PC-3 (cell line): ENCODE results near the gene OR10R2. TPM values are rescaled to one million over a fixed set of nuclear protein-coding genes. Genes with fewer than 3 reads are reported as not detected.

Source experiments
- ATAC-seq: fragments of 200-7000 bp; cut with Tn5 transposase; 2 replicates; pipeline ENCODE4 v1.9.1; 2020; ENCODE audit warnings: mild to moderate bottlenecking, moderate library complexity
- BruUV-seq: library from RNA; stranded (reverse); fragments of 400-500 nt; replicated peaks from 2 replicates; lab custom pipeline; 2021; lab: Mats Ljungman, UMichigan
- CTCF ChIA-PET: fragments of 300-600 bp; sonication (Branson Sonifier 250); formaldehyde crosslinking; loops from one replicate; lab custom pipeline; 2022; ENCODE audit warnings: antibody characterized with exemption; lab: Charles Lee
- POLR2A ChIA-PET: fragments of 300-600 bp; sonication (Branson Sonifier 250); formaldehyde crosslinking; loops from one replicate; lab custom pipeline; 2022; ENCODE audit warnings: antibody characterized with exemption; ENCODE audit not compliant: unreplicated experiment; lab: Charles Lee
- DNase-seq: peaks from one replicate; pipeline ENCODE4 v3.0.0-alpha.2; 2015
- H2AFZ ChIP-seq: fragments of 300-600 bp; sonication (generic); 2 replicates; pipeline ENCODE4 v1.6.0; 2016; ENCODE audit warnings: antibody characterized with exemption, low read length
- H3F3A ChIP-seq: fragments of 300-600 bp; sonication (generic); one replicate; pipeline ENCODE4 v1.6.0; 2017; ENCODE audit warnings: antibody characterized with exemption, low read length, control low read depth, mild to moderate bottlenecking; ENCODE audit not compliant: unreplicated experiment
- H3K27ac ChIP-seq: fragments of 300-600 bp; sonication (generic); 2 replicates; pipeline ENCODE4 v1.5.1; 2016; ENCODE audit warnings: mild to moderate bottlenecking, low read length
- H3K27me3 ChIP-seq: fragments of 300-600 bp; sonication (generic); 2 replicates; pipeline ENCODE4 v1.6.1; 2016; ENCODE audit warnings: low read length, mixed read lengths
- H3K36me3 ChIP-seq: fragments of 300-600 bp; sonication (generic); 2 replicates; pipeline ENCODE4 v1.6.1; 2016; ENCODE audit warnings: low read depth, mixed run types, low read length, mixed read lengths
- H3K4me1 ChIP-seq: fragments of 300-600 bp; sonication (generic); 2 replicates; pipeline ENCODE4 v1.5.1; 2016; ENCODE audit warnings: low read length; ENCODE audit not compliant: insufficient read depth
- H3K4me2 ChIP-seq: fragments of 300-600 bp; sonication (generic); 2 replicates; pipeline ENCODE4 v1.6.0; 2016; ENCODE audit warnings: low read length
- H3K4me3 ChIP-seq: fragments of 300-600 bp; sonication (generic); 2 replicates; pipeline ENCODE4 v1.5.1; 2016; ENCODE audit warnings: mild to moderate bottlenecking, low read length, mixed read lengths
- H3K79me2 ChIP-seq: fragments of 300-600 bp; sonication (generic); 2 replicates; pipeline ENCODE4 v1.6.1; 2017; ENCODE audit warnings: low read length, mixed read lengths
- H3K9ac ChIP-seq: fragments of 300-600 bp; sonication (generic); 2 replicates; pipeline ENCODE4 v1.6.0; 2016; ENCODE audit warnings: mild to moderate bottlenecking, low read length
- H3K9me2 ChIP-seq: fragments of 300-600 bp; sonication (generic); replicated peaks from 2 replicates; pipeline ENCODE4 v1.6.1; 2016; ENCODE audit warnings: mixed run types, low read length, mixed read lengths
- H3K9me3 ChIP-seq: fragments of 300-600 bp; sonication (generic); 2 replicates; pipeline ENCODE4 v1.6.1; 2016; ENCODE audit warnings: low read length, mixed read lengths
- H4K20me1 ChIP-seq: fragments of 300-600 bp; sonication (generic); 2 replicates; pipeline ENCODE4 v1.6.1; 2016; ENCODE audit warnings: low read length, mixed read lengths
- EZH2 ChIP-seq: fragments of 300-600 bp; sonication (generic); IDR thresholded peaks from one replicate; pipeline ENCODE4 v1.6.1; 2017; ENCODE audit warnings: antibody characterized with exemption, mild to moderate bottlenecking, low read length; ENCODE audit not compliant: unreplicated experiment
- EZH2phosphoT487 ChIP-seq: fragments of 300-600 bp; sonication (generic); IDR thresholded peaks from 2 replicates; pipeline ENCODE4 v1.6.1; 2018; ENCODE audit warnings: mild to moderate bottlenecking, antibody characterized with exemption, low read length, borderline replicate concordance
- intact Hi-C: fragments of 100-400 bp; cut with micrococcal nuclease; formaldehyde crosslinking; loops from 2 replicates; pipeline ENCODE4 v1.9.0; 2023
- total RNA-seq: library from RNA; depleted of rRNA; stranded (reverse); fragments of >200 nt; gene quantifications from 2 replicates; pipeline ENCODE4 v1.2.3, GENCODE V29; 2014
- TF ChIP-seq, protein P1 (sequence below): fragments of 300-600 bp; sonication (generic); conservative IDR thresholded peaks from 2 replicates; pipeline ENCODE4 v1.5.1; 2017; ENCODE audit warnings: antibody characterized with exemption, low read depth, mild to moderate bottlenecking, low read length

Gene OR10R2
- total RNA-seq, 1 experiment from 2014 or later = not detected

DNA sequence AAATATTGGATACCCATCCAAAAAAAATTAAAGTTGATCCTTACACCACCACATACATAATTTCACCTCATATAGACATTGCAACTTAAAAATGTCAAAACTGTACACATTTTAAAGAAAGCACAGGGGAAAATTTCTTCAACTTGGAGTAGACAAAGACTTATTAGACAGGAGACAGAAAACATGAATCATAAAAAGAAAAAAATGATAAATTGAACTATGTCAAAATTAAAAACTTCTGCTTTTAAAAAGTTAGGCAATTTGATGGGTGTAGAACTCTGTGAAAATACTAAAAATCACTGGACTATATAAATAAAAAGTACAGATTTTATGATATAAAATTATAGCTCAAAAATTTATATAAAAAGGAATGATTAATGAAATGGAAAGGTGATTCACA, 14.8 kb upstream of the OR10R2 start:
- CTCF ChIA-PET = no interaction called here
- Histone ChIP-seq H4K20me1 (no peaks in the 10 kb centered on the region), H3K79me2 (no peaks in the 10 kb centered on the region), H3K9ac (no peak overlapping the region), H3K9me2 (no peaks in the 10 kb centered on the region), H3K9me3 (no peaks in the 10 kb centered on the region; the same call in 1 of the 2 replicates), H3K4me3 (no peak overlapping the region), H3K4me2 (no peak overlapping the region), H3K4me1 (no peaks in the 10 kb centered on the region), H3K27ac (no peak overlapping the region), H3K27me3 (no peaks in the 10 kb centered on the region), H2AFZ (no peak overlapping the region), H3F3A (no peaks in the 10 kb centered on the region), H3K36me3 (no peaks in the 10 kb centered on the region)
- BruUV-seq = no TSS peak
- TF ChIP-seq, protein P1, sequence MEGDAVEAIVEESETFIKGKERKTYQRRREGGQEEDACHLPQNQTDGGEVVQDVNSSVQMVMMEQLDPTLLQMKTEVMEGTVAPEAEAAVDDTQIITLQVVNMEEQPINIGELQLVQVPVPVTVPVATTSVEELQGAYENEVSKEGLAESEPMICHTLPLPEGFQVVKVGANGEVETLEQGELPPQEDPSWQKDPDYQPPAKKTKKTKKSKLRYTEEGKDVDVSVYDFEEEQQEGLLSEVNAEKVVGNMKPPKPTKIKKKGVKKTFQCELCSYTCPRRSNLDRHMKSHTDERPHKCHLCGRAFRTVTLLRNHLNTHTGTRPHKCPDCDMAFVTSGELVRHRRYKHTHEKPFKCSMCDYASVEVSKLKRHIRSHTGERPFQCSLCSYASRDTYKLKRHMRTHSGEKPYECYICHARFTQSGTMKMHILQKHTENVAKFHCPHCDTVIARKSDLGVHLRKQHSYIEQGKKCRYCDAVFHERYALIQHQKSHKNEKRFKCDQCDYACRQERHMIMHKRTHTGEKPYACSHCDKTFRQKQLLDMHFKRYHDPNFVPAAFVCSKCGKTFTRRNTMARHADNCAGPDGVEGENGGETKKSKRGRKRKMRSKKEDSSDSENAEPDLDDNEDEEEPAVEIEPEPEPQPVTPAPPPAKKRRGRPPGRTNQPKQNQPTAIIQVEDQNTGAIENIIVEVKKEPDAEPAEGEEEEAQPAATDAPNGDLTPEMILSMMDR = no peak
- intact Hi-C loops = no loop called here
- ATAC-seq (no peak), DNase-seq (no peak)
- POLR2A ChIA-PET = no interaction called here

DNA sequence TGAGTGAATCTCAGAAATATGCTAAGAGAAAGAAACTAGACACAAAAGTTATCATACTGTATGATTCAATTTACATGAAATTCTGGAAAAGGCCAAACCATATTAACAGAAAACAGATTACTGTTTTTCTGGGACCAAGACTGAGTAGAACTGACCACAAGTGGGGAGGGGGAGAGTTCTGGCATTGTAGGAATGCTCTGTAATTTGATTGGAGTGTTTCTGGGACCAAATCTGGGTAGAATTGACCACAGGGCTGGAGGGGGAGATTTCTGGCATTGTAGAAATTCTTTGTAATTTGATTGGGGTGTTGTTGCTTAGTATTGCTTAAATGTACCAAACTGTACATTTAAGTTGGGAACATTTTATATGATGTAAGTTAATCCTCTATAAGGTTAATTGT, 13.8 kb upstream of the OR10R2 start:
- Histone ChIP-seq H3K79me2 (no peaks in the 10 kb centered on the region), H3K27ac (no peak overlapping the region), H3K9ac (no peak overlapping the region), H3K9me3 (no peaks in the 10 kb centered on the region; the same call in 1 of the 2 replicates), H3K9me2 (no peaks in the 10 kb centered on the region), H4K20me1 (no peaks in the 10 kb centered on the region), H3K36me3 (no peaks in the 10 kb centered on the region), H3F3A (no peaks in the 10 kb centered on the region), H3K27me3 (no peaks in the 10 kb centered on the region), H3K4me1 (no peaks in the 10 kb centered on the region), H3K4me2 (no peak overlapping the region), H2AFZ (no peak overlapping the region), H3K4me3 (no peak overlapping the region)
- no peak for ATAC-seq
- ChIA-PET POLR2A (no interaction called here), CTCF (no interaction called here)
- BruUV-seq = no TSS peak
- no peak for TF ChIP-seq EZH2phosphoT487
- intact Hi-C loops = no loop called here
- DNase-seq = no peak

DNA sequence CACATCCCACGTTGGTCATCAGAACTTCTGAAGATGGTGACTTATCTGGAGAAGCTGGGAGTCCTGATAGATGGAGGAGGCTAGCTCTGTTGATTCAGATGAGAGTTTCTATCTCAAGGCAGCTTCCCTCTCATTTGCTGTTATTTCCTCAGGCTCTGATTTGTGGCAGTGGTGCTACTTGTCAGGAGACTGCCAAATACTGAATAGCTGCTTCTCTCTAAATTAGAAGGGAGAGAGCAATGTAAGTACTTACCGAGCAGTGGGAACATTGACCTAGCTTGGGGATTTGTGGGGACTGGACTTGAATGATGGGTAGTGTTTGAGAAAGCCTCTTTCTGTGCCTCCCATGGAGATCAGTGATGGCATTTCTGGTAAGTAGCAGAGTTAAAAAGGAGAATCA, 10.5 kb upstream of the OR10R2 start, which contains the start of gene OR10K1:
TSS of gene OR10K1 (plus strand) at position 301 of the 400 bp plus-strand sequence. CDS start 3,728 bp downstream, outside the sequence.
- no peaks in the 10 kb centered on the region; the same call in 1 of the 2 replicates for H3K9me3 ChIP-seq
- no peak within 1 kb of the TSS for H2AFZ ChIP-seq
- H4K20me1 ChIP-seq = no peaks in the 10 kb centered on the region
- no peak for TF ChIP-seq EZH2
- TF ChIP-seq, protein P1 = no peak
- no peak for TF ChIP-seq EZH2phosphoT487
- no peaks in the 10 kb centered on the region for H3K27me3 ChIP-seq
- POLR2A ChIA-PET = no interaction called here
- no peaks in the 10 kb centered on the region for H3K9me2 ChIP-seq
- BruUV-seq = no TSS peak
- H3K4me1 ChIP-seq = no peaks in the 10 kb centered on the region
- no peak within 1 kb of the TSS for H3K27ac ChIP-seq
- no peak for ATAC-seq
- no peaks in the 10 kb centered on the region for H3K36me3 ChIP-seq
- no peaks in the 10 kb centered on the region for H3F3A ChIP-seq
- no peak within 1 kb of the TSS for H3K4me2 ChIP-seq
- H3K79me2 ChIP-seq = no peaks in the 10 kb centered on the region
- intact Hi-C loops = no loop called here
- no peak within 1 kb of the TSS for H3K9ac ChIP-seq
- CTCF ChIA-PET = no interaction called here
- no peak for DNase-seq
- H3K4me3 ChIP-seq = no peak within 1 kb of the TSS
